SU-DHL-6 (cell line): ENCODE results near the gene IRF2BPL.

Experiments used
- CTCF ChIP-seq: fragments of 200-600 bp; sonication (generic); IDR thresholded peaks from one replicate; pipeline ENCODE4 v1.5.1; 2017; ENCODE audit warnings: antibody characterized with exemption, mild to moderate bottlenecking, low read length, moderate library complexity; ENCODE audit not compliant: insufficient read depth, poor library complexity, severe bottlenecking
- EZH2phosphoT487 ChIP-seq: fragments of 200-600 bp; sonication (generic), shearing (Covaris generic); conservative IDR thresholded peaks from 2 replicates; pipeline ENCODE4 v1.6.1; 2018; ENCODE audit warnings: mild to moderate bottlenecking, antibody characterized with exemption, low read length, moderate library complexity, mixed read lengths

- TF ChIP-seq EZH2phosphoT487 (no peak), CTCF (no peak)
Observed at GRCh38 chr14:77037938-77038568, 9.5 kb upstream of the IRF2BPL start.
